DND-41 (cell line): ENCODE measurements around the gene TTLL11.

Source experiments
- EZH2 ChIP-seq: IDR thresholded peaks from 3 replicates; pipeline ENCODE4 v1.6.1; 2012; ENCODE audit warnings: borderline replicate concordance, low read depth, mild to moderate bottlenecking, moderate library complexity, low read length, inconsistent platforms; ENCODE audit not compliant: severe bottlenecking
- TF ChIP-seq, protein P1 (sequence below): IDR thresholded peaks from 2 replicates; pipeline ENCODE4 v1.5.1; 2012; ENCODE audit warnings: borderline replicate concordance, low read length, moderate library complexity, mild to moderate bottlenecking; ENCODE audit not compliant: poor library complexity, severe bottlenecking; ENCODE audit errors: extremely low read depth

- TF ChIP-seq, protein P1, sequence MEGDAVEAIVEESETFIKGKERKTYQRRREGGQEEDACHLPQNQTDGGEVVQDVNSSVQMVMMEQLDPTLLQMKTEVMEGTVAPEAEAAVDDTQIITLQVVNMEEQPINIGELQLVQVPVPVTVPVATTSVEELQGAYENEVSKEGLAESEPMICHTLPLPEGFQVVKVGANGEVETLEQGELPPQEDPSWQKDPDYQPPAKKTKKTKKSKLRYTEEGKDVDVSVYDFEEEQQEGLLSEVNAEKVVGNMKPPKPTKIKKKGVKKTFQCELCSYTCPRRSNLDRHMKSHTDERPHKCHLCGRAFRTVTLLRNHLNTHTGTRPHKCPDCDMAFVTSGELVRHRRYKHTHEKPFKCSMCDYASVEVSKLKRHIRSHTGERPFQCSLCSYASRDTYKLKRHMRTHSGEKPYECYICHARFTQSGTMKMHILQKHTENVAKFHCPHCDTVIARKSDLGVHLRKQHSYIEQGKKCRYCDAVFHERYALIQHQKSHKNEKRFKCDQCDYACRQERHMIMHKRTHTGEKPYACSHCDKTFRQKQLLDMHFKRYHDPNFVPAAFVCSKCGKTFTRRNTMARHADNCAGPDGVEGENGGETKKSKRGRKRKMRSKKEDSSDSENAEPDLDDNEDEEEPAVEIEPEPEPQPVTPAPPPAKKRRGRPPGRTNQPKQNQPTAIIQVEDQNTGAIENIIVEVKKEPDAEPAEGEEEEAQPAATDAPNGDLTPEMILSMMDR: no peak
- TF ChIP-seq EZH2: no peak
Observed at GRCh38 chr9:121800376-121800775, 292.7 kb downstream of the TTLL11 start.
